KOPT-K1 (cell line): ENCODE data around the gene CDK8.
"Not testable (repeated sequence)": the region's sequence is repeated elsewhere in the genome, so short reads cannot be mapped to it uniquely, and the experiment has no call there.

ENCODE experiments used
- H3K27ac ChIP-seq: fragments of 200-600 bp; sonication (generic); 2 replicates; pipeline ENCODE4 v1.5.1; 2016; ENCODE audit warnings: antibody characterized with exemption, mild to moderate bottlenecking, low read depth, low read length; ENCODE audit not compliant: poor library complexity, severe bottlenecking
- H3K36me3 ChIP-seq: fragments of 200-600 bp; sonication (generic); 2 replicates; pipeline ENCODE4 v1.5.1; 2017; ENCODE audit warnings: antibody characterized with exemption, mild to moderate bottlenecking, low read length, moderate library complexity; ENCODE audit not compliant: insufficient read depth
- H3K9me3 ChIP-seq: fragments of 200-600 bp; sonication (generic); 2 replicates; pipeline ENCODE4 v1.5.1; 2017; ENCODE audit warnings: antibody characterized with exemption, low read length, mild to moderate bottlenecking; ENCODE audit not compliant: insufficient read depth, poor library complexity, severe bottlenecking

Gene CDK8

GRCh38 chr13:26230703-26231102 lies 23.2 kb upstream of the CDK8 start:
- Histone ChIP-seq H3K36me3 (no peaks in the 10 kb centered on the region), H3K27ac (no peak overlapping the region), H3K9me3 (no peaks in the 10 kb centered on the region)

GRCh38 chr13:26236296-26236695 lies 17.6 kb upstream of the CDK8 start:
- H3K27ac ChIP-seq, result no peak overlapping the region
- no peaks in the 10 kb centered on the region for H3K36me3 ChIP-seq
- H3K9me3 ChIP-seq, result no peaks in the 10 kb centered on the region

- peaks cover 11% of the 10 kb centered on the region for H3K9me3 ChIP-seq
- H3K36me3 ChIP-seq, result no peaks in the 10 kb centered on the region
- no peak overlapping the region for H3K27ac ChIP-seq
Measured at GRCh38 chr13:26246154-26246553, 7.8 kb upstream of the CDK8 start.

- no peak overlapping the region for H3K27ac ChIP-seq
- H3K36me3 ChIP-seq, result no peaks in the 10 kb centered on the region
- H3K9me3 ChIP-seq, result peaks cover 10% of the 10 kb centered on the region
Measured at GRCh38 chr13:26247011-26247410, 6.9 kb upstream of the CDK8 start.

GRCh38 chr13:26247608-26248007 lies 6.3 kb upstream of the CDK8 start:
- Histone ChIP-seq H3K36me3 (no peaks in the 10 kb centered on the region), H3K27ac (no peak overlapping the region), H3K9me3 (peaks cover 4% of the 10 kb centered on the region)

- Histone ChIP-seq H3K36me3 (no peaks in the 10 kb centered on the region), H3K9me3 (no peaks in the 10 kb centered on the region), H3K27ac (no peak overlapping the region)
Measured at GRCh38 chr13:26249551-26249950, 4.4 kb upstream of the CDK8 start.

GRCh38 chr13:26252006-26252405 lies 1.9 kb upstream of the CDK8 start:
- H3K27ac ChIP-seq, H3K9me3 ChIP-seq, H3K36me3 ChIP-seq: not testable (repeated sequence)

GRCh38 chr13:26253262-26253786 lies 605 bp upstream of the CDK8 start:
- no peaks in the 10 kb centered on the region for H3K9me3 ChIP-seq
- peak overlapping the region; percentile 86 for H3K27ac ChIP-seq
- H3K36me3 ChIP-seq, result no peaks in the 10 kb centered on the region

GRCh38 chr13:26254583-26255111 lies 718 bp downstream of the CDK8 start:
- Histone ChIP-seq H3K9me3 (no peaks in the 10 kb centered on the region), H3K36me3 (no peaks in the 10 kb centered on the region), H3K27ac (peak overlapping the region; percentile 86)

GRCh38 chr13:26255115-26255514 lies 1.2 kb downstream of the CDK8 start:
- no peaks in the 10 kb centered on the region for H3K9me3 ChIP-seq
- peak overlapping the region; percentile 86 for H3K27ac ChIP-seq
- H3K36me3 ChIP-seq, result no peaks in the 10 kb centered on the region

- Histone ChIP-seq H3K27ac (no peak overlapping the region), H3K9me3 (no peaks in the 10 kb centered on the region), H3K36me3 (no peaks in the 10 kb centered on the region)
Measured at GRCh38 chr13:26255691-26256277, 1.9 kb downstream of the CDK8 start.

GRCh38 chr13:26257049-26257448 lies 3.1 kb downstream of the CDK8 start:
- H3K9me3 ChIP-seq, result no peaks in the 10 kb centered on the region
- H3K36me3 ChIP-seq, result no peaks in the 10 kb centered on the region
- H3K27ac ChIP-seq, result no peak overlapping the region

GRCh38 chr13:26259634-26260033 lies 5.7 kb downstream of the CDK8 start:
- no peaks in the 10 kb centered on the region for H3K36me3 ChIP-seq
- H3K27ac ChIP-seq, result no peak overlapping the region
- no peaks in the 10 kb centered on the region for H3K9me3 ChIP-seq

GRCh38 chr13:26262156-26262555 lies 8.2 kb downstream of the CDK8 start:
- Histone ChIP-seq H3K9me3 (no peaks in the 10 kb centered on the region), H3K36me3 (no peaks in the 10 kb centered on the region), H3K27ac (no peak overlapping the region)

GRCh38 chr13:26266311-26266710 lies 12.4 kb downstream of the CDK8 start:
- Histone ChIP-seq H3K27ac (no peak overlapping the region), H3K9me3 (no peaks in the 10 kb centered on the region), H3K36me3 (no peaks in the 10 kb centered on the region)

GRCh38 chr13:26270707-26271106 lies 16.8 kb downstream of the CDK8 start:
- Histone ChIP-seq H3K9me3 (no peaks in the 10 kb centered on the region), H3K36me3 (no peaks in the 10 kb centered on the region)

More at GRCh38 chr13:26270707-26271106, 16.8 kb downstream of the CDK8 start:
- H3K27ac ChIP-seq, result no peak overlapping the region
